Neural cell (in vitro differentiated cells): ENCODE results near the gene NFYC. TPM values are rescaled to one million over a fixed set of nuclear protein-coding genes. Genes with fewer than 3 reads are reported as not detected.

Experiments used
- H2AFZ ChIP-seq: fragments of 200-600, 300-800 bp; sonication (generic), shearing (Covaris generic); 2 replicates; pipeline ENCODE4 v1.6.0; 2014; ENCODE audit warnings: low read depth, mild to moderate bottlenecking, antibody characterized with exemption, low read length, moderate library complexity
- H3F3A ChIP-seq: fragments of 200-600 bp; shearing (Covaris generic); 2 replicates; pipeline ENCODE4 v1.6.1; 2016; ENCODE audit warnings: mild to moderate bottlenecking, moderate library complexity, mixed read lengths, antibody characterized with exemption, low read length; ENCODE audit not compliant: insufficient read depth, poor library complexity, severe bottlenecking
- H3K27ac ChIP-seq: fragments of 200-600, 300-800 bp; sonication (generic), shearing (Covaris generic); 2 replicates; pipeline ENCODE4 v1.5.1; 2014; ENCODE audit warnings: mild to moderate bottlenecking, low read length, moderate library complexity
- H3K27me3 ChIP-seq: fragments of 300-800, 200-600 bp; sonication (generic), shearing (Covaris generic); 2 replicates; pipeline ENCODE4 v1.6.0; 2014; ENCODE audit warnings: mild to moderate bottlenecking, low read depth, low read length, moderate library complexity; ENCODE audit not compliant: insufficient read depth
- H3K36me3 ChIP-seq: fragments of 300-800, 200-600 bp; sonication (generic), shearing (Covaris generic); 2 replicates; pipeline ENCODE4 v1.5.1; 2014; ENCODE audit warnings: mild to moderate bottlenecking, antibody characterized with exemption, low read length, moderate library complexity; ENCODE audit not compliant: insufficient read depth
- H3K4me2 ChIP-seq: fragments of 300-800, 200-600 bp; sonication (generic), shearing (Covaris generic); 2 replicates; pipeline ENCODE4 v1.6.0; 2014; ENCODE audit warnings: mild to moderate bottlenecking, low read length
- H3K4me3 ChIP-seq: fragments of 300-800, 200-600 bp; sonication (generic), shearing (Covaris generic); 2 replicates; pipeline ENCODE4 v1.5.1; 2014; ENCODE audit warnings: mild to moderate bottlenecking, low read length, moderate library complexity
- H3K79me2 ChIP-seq: fragments of 200-600 bp; shearing (Covaris generic); replicated peaks from 2 replicates; pipeline ENCODE4 v1.6.0; 2014; ENCODE audit warnings: mild to moderate bottlenecking, low read length, moderate library complexity; ENCODE audit not compliant: insufficient read depth
- H3K9ac ChIP-seq: fragments of 300-800, 200-600 bp; sonication (generic), shearing (Covaris generic); 2 replicates; pipeline ENCODE4 v1.6.1; 2016; ENCODE audit warnings: mild to moderate bottlenecking, low read length, mixed read lengths
- H3K9me2 ChIP-seq: fragments of 200-600 bp; shearing (Covaris generic); 2 replicates; pipeline ENCODE4 v1.6.1; 2016; ENCODE audit warnings: mild to moderate bottlenecking, low read length, mixed read lengths; ENCODE audit not compliant: insufficient read depth
- H3K9me3 ChIP-seq: fragments of 200-600, 300-800 bp; sonication (generic), shearing (Covaris generic); 2 replicates; pipeline ENCODE4 v1.6.1; 2016; ENCODE audit warnings: mild to moderate bottlenecking, mixed run types, low read length, moderate library complexity, mixed read lengths
- H4K20me1 ChIP-seq: fragments of 200-600 bp; shearing (Covaris generic); 2 replicates; pipeline ENCODE4 v1.6.1; 2016; ENCODE audit warnings: mild to moderate bottlenecking, mixed run types; ENCODE audit not compliant: insufficient read depth
- CTCF ChIP-seq: fragments of 450-650 bp; IDR thresholded peaks from 2 replicates; pipeline ENCODE4 v1.5.1; 2014; ENCODE audit warnings: antibody characterized with exemption, mild to moderate bottlenecking, moderate library complexity; ENCODE audit not compliant: poor library complexity, severe bottlenecking
- EP300 ChIP-seq: fragments of 450-650 bp; conservative IDR thresholded peaks from 2 replicates; pipeline ENCODE4 v1.6.1; 2014; ENCODE audit warnings: antibody characterized with exemption, mild to moderate bottlenecking, moderate library complexity; ENCODE audit not compliant: poor library complexity, severe bottlenecking
- EZH2 ChIP-seq: fragments of 200-600, 300-800 bp; shearing (Covaris generic), sonication (generic); IDR thresholded peaks from 2 replicates; pipeline ENCODE4 v1.6.1; 2014; ENCODE audit warnings: antibody characterized with exemption, low read length, borderline replicate concordance, mild to moderate bottlenecking; ENCODE audit not compliant: insufficient read depth, poor library complexity, severe bottlenecking
- MXI1 ChIP-seq: fragments of 450-650 bp; conservative IDR thresholded peaks from 2 replicates; pipeline ENCODE4 v1.6.1; 2014; ENCODE audit warnings: antibody characterized with exemption, mild to moderate bottlenecking; ENCODE audit not compliant: poor library complexity, severe bottlenecking
- POLR2AphosphoS5 ChIP-seq: IDR thresholded peaks from 2 replicates; pipeline ENCODE4 v1.6.1; 2012
- RAD21 ChIP-seq: fragments of 450-650 bp; conservative IDR thresholded peaks from 2 replicates; pipeline ENCODE4 v1.6.1; 2014; ENCODE audit warnings: antibody characterized with exemption, mild to moderate bottlenecking, moderate library complexity
- REST ChIP-seq: IDR thresholded peaks from 2 replicates; pipeline ENCODE4 v1.6.1; 2012; ENCODE audit warnings: borderline replicate concordance
- SMC3 ChIP-seq: fragments of 450-650 bp; conservative IDR thresholded peaks from 2 replicates; pipeline ENCODE4 v1.6.1; 2014; ENCODE audit warnings: antibody characterized with exemption, mild to moderate bottlenecking, moderate library complexity; ENCODE audit not compliant: poor library complexity
- TAF1 ChIP-seq: IDR thresholded peaks from 2 replicates; pipeline ENCODE4 v1.6.1; 2012; ENCODE audit warnings: low read depth
- polyA plus RNA-seq: library from polyadenylated mRNA; depleted of rRNA; stranded (reverse); fragments of >200 nt; gene quantifications from 2 replicates; pipeline ENCODE4 v1.2.3, GENCODE V29; 2014

The NFYC gene
- polyA plus RNA-seq, 1 donor from 2014 or later, result 66.0 TPM

GRCh38 chr1:40798366-40799281, 107.1 kb downstream of the NFYC start:
- H3K27ac ChIP-seq, result no peak overlapping the region
- TF ChIP-seq TAF1, result no peak
- TF ChIP-seq REST, result no peak
- TF ChIP-seq EP300, result no peak
- TF ChIP-seq SMC3, result no peak
- TF ChIP-seq CTCF, result no peak

GRCh38 chr1:40799351-40799867, 107.9 kb downstream of the NFYC start:
- no peaks in the 10 kb centered on the region for H3F3A ChIP-seq
- no peak overlapping the region for H3K4me2 ChIP-seq
- H2AFZ ChIP-seq, result no peak overlapping the region
- TF ChIP-seq TAF1 (no peak), SMC3 (no peak), EP300 (no peak), CTCF (no peak), POLR2AphosphoS5 (no peak), EZH2 (no peak), REST (no peak), RAD21 (no peak), MXI1 (no peak)
- H4K20me1 ChIP-seq, result no peaks in the 10 kb centered on the region
- no peaks in the 10 kb centered on the region for H3K9me2 ChIP-seq
- H3K4me3 ChIP-seq, result no peak overlapping the region
- H3K9ac ChIP-seq, result no peak overlapping the region
- H3K27me3 ChIP-seq, result peaks cover 5% of the 10 kb centered on the region
- no peaks in the 10 kb centered on the region for H3K79me2 ChIP-seq
- H3K9me3 ChIP-seq, result no peaks in the 10 kb centered on the region
- no peaks in the 10 kb centered on the region for H3K36me3 ChIP-seq
- H3K27ac ChIP-seq, result no peak overlapping the region

More at GRCh38 chr1:40798366-40799281, 107.1 kb downstream of the NFYC start:
- Histone ChIP-seq H3K36me3 (no peaks in the 10 kb centered on the region), H3K27me3 (peaks cover 5% of the 10 kb centered on the region), H3K79me2 (no peaks in the 10 kb centered on the region), H3K4me2 (no peak overlapping the region), H3K9ac (no peak overlapping the region), H4K20me1 (no peaks in the 10 kb centered on the region), H3F3A (no peaks in the 10 kb centered on the region), H2AFZ (no peak overlapping the region), H3K9me2 (no peaks in the 10 kb centered on the region), H3K4me3 (no peak overlapping the region), H3K9me3 (no peaks in the 10 kb centered on the region)
